Right atrium auricular region (tissue), 2 donors: Measurements from ENCODE around the gene MAP2K5. TPM values are rescaled to one million over a fixed set of nuclear protein-coding genes. Genes with fewer than 3 reads are reported as not detected.

ENCODE experiments used
- DNase-seq: peaks from one replicate; pipeline ENCODE4 v3.0.0-alpha.2; 2019; ENCODE audit warnings: low spot score
- H3K27ac ChIP-seq, 2 donors: fragments of 200-600 bp; sonication (generic); 1 replicate in 1 of 2; 2 replicates in 1 of 2; pipeline ENCODE4 v1.5.1; 2016 to 2019
- H3K27me3 ChIP-seq, 2 donors: fragments of 200-600 bp; sonication (generic); one replicate each; pipeline versions ENCODE4 v1.5.1 to v1.6.0; 2017 to 2019
- H3K36me3 ChIP-seq: fragments of 200-600 bp; sonication (generic); one replicate; pipeline ENCODE4 v1.5.1; 2016
- H3K4me1 ChIP-seq, 2 donors: fragments of 200-600 bp; sonication (generic); one replicate each; pipeline versions ENCODE4 v1.5.1 to v1.6.0; 2017 to 2019
- H3K4me3 ChIP-seq, 2 donors: fragments of 200-600 bp; sonication (generic); 1 replicate in 1 of 2; 2 replicates in 1 of 2; pipeline ENCODE4 v1.5.1; 2017 to 2019; ENCODE audit warnings: mild to moderate bottlenecking in 1 of 2, moderate library complexity in 1 of 2
- H3K9me3 ChIP-seq, 2 donors: fragments of 200-600 bp; sonication (generic); one replicate each; pipeline ENCODE4 v1.5.1; 2019
- total RNA-seq, 2 donors: library from RNA; depleted of rRNA; stranded (reverse); fragments of >200 nt; gene quantifications; one replicate each; pipeline ENCODE4 v1.1.0, GENCODE V29; 2016
- TF ChIP-seq, protein P1 (sequence below), 2 donors: fragments of 200-600 bp; sonication (generic); IDR thresholded peaks; one replicate each; pipeline ENCODE4 v1.5.1; 2019; ENCODE audit warnings: antibody characterized with exemption in 2 of 2

The MAP2K5 gene
- total RNA-seq, 2 donors from 2014 or later = 5.8 to 6.7 TPM

DNA sequence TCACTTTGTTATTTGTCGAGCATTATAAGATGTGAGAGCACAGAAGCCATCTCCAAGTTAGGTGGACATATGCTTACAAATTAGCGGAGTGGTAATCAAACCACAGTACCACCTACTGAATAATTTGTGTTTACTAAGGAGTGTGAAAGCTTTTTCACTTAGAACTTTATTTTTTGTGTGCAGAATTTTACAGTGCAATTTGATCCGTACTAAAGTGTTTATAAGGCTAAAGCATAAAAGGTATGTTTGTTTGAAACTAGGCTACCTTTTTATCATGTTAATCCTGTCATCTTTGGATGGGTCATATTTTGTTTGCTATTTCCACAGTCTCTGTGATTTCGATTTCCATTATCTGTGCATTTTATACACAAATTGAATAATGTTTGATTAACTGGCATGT is 37.5 kb downstream of the MAP2K5 start:
- no peak overlapping the region for H3K4me3 ChIP-seq
- DNase-seq = no peak
- no peaks in the 10 kb centered on the region for H3K9me3 ChIP-seq
- TF ChIP-seq, protein P1, sequence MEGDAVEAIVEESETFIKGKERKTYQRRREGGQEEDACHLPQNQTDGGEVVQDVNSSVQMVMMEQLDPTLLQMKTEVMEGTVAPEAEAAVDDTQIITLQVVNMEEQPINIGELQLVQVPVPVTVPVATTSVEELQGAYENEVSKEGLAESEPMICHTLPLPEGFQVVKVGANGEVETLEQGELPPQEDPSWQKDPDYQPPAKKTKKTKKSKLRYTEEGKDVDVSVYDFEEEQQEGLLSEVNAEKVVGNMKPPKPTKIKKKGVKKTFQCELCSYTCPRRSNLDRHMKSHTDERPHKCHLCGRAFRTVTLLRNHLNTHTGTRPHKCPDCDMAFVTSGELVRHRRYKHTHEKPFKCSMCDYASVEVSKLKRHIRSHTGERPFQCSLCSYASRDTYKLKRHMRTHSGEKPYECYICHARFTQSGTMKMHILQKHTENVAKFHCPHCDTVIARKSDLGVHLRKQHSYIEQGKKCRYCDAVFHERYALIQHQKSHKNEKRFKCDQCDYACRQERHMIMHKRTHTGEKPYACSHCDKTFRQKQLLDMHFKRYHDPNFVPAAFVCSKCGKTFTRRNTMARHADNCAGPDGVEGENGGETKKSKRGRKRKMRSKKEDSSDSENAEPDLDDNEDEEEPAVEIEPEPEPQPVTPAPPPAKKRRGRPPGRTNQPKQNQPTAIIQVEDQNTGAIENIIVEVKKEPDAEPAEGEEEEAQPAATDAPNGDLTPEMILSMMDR (IDR thresholded peaks at IDR 0.05) = no peak
- H3K36me3 ChIP-seq = no peaks in the 10 kb centered on the region
- H3K27me3 ChIP-seq = no peaks in the 10 kb centered on the region
- no peak overlapping the region for H3K27ac ChIP-seq
- H3K4me1 ChIP-seq = no peaks in the 10 kb centered on the region

DNA sequence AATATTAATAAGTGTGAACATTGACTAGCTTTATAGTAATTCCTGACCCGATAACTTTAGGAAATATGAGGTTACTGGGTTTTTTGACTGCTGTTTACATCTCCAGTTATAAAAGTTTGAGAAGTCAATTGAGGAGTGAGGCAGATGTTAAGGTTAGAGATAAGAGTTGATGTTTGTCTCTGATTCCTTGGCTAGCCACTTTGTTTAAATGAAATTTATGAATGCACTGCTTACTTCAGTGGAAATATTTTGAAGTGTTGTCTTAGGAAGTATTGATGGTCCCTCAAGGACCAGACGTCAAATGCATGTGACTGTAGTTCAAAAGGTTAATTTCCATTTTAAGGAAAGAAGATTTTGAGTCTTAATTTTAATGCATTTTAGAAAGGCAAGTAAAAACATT is 41.7 kb downstream of the MAP2K5 start:
- Histone ChIP-seq H3K4me3 (no peak overlapping the region), H3K4me1 (no peaks in the 10 kb centered on the region), H3K36me3 (peaks cover 18% of the 10 kb centered on the region), H3K9me3 (no peaks in the 10 kb centered on the region), H3K27ac (no peak overlapping the region), H3K27me3 (no peaks in the 10 kb centered on the region)
- TF ChIP-seq, protein P1 (IDR thresholded peaks at IDR 0.05) = no peak
- no peak for DNase-seq

DNA sequence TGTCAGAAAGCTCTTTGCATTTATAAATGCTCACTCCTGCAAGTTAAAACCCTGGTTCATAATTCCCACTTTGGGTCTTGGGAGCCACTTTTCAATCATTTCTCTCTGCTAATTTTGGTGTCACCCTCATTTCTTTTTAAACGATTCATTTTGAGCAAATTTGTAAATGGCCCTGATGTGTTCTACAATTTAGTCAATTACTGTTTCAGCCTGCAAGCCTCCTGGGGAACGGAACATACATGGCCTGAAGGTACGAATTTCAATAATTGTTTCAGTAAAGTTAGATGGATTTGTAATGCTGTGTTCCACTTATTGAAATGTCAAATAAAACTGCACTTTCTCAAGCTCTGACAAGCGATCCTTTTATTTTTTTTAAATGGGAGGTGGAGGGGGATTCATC is 43.2 kb downstream of the MAP2K5 start:
- Histone ChIP-seq H3K9me3 (no peaks in the 10 kb centered on the region), H3K4me3 (no peak overlapping the region), H3K27ac (no peak overlapping the region), H3K27me3 (no peaks in the 10 kb centered on the region), H3K36me3 (peaks cover 18% of the 10 kb centered on the region), H3K4me1 (no peaks in the 10 kb centered on the region)
- TF ChIP-seq, protein P1 (IDR thresholded peaks at IDR 0.05) = no peak
- DNase-seq = no peak

DNA sequence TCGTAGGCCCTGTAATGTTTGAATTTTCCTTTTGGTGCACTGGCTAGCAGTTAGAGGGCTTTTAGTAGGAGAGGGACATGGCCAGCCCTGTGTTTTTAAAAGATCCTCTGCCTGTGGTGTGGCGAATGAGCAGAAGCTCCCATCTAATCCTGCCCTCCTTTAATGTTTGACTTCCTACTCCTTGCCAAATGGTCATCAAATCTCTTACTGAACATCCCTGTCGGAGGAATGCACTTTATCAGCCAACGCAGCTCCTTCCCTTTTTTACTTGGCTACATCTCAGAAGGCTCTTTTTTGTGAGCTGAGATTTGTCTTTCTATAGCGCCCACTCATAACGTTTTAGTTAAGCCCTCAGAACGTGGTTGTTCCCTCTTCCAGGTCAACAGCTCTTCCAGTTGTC is 44.8 kb downstream of the MAP2K5 start:
- Histone ChIP-seq H3K27me3 (no peaks in the 10 kb centered on the region), H3K36me3 (peaks cover 19% of the 10 kb centered on the region)
- TF ChIP-seq, protein P1 (IDR thresholded peaks at IDR 0.05) = no peak

DNA sequence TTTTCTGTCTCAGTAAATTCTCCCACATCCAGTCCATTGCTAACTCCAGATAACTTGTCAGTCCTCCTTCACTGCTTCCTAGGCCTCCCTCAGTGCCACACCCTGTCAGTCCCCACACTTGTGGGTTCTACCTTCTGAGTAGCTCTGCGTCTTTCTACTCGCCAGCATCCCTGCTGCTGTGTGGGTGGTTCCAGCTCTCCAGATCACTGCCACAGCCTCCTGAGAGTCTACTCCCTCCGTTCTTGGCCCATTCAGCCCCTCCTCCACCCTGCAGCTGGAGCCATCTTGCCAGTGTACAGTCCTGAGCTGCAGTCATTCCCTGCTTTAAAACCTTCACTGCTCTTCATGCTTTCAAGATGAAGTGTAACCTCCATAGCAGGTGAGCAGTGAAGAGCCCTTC is 45.3 kb downstream of the MAP2K5 start:
- H3K9me3 ChIP-seq = no peaks in the 10 kb centered on the region
- H3K27ac ChIP-seq = no peak overlapping the region
- no peak for DNase-seq
- H3K36me3 ChIP-seq = peaks cover 24% of the 10 kb centered on the region
- TF ChIP-seq, protein P1 (IDR thresholded peaks at IDR 0.05) = no peak
- no peaks in the 10 kb centered on the region for H3K4me1 ChIP-seq
- H3K4me3 ChIP-seq = no peak overlapping the region
- no peaks in the 10 kb centered on the region for H3K27me3 ChIP-seq

More for the DNA sequence above, 44.8 kb downstream of the MAP2K5 start:
- H3K27ac ChIP-seq = no peak overlapping the region
- H3K9me3 ChIP-seq = no peaks in the 10 kb centered on the region
- no peak overlapping the region for H3K4me3 ChIP-seq
- DNase-seq = no peak
- no peaks in the 10 kb centered on the region for H3K4me1 ChIP-seq

DNA sequence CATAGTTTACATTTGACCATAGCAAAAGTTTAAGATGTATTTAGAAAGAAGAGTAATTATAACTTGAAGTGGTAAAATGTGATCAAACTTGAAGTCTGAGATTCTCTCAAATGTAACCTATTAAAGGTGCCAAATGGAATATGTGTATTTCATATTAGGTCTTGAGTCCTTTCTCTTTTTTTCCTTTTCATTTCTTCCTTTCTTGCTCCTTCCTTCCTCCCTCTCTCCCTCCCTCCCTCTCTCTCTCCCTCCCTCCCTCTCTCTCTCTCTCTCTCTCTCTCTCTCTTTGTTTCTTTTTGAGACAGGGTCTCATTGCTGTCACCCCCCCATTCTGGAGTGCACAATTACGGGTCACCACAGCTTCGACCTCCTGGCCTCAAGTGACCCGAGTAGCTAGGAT is 47.7 kb downstream of the MAP2K5 start:
- no peak overlapping the region for H3K4me3 ChIP-seq
- H3K27ac ChIP-seq = no peak overlapping the region
- H3K9me3 ChIP-seq = no peaks in the 10 kb centered on the region
- peaks cover 31% of the 10 kb centered on the region for H3K36me3 ChIP-seq
- no peaks in the 10 kb centered on the region for H3K4me1 ChIP-seq
- no peak for DNase-seq
- TF ChIP-seq, protein P1 (IDR thresholded peaks at IDR 0.05) = no peak
- no peaks in the 10 kb centered on the region for H3K27me3 ChIP-seq
